Gastroesophageal sphincter (tissue), 3 donors: ENCODE data around the gene MET.

Experiments
- CTCF ChIP-seq, 4 experiments: fragments of 200-600 bp in 2 of 4; fragments of 450-650 bp in 2 of 4; sonication (generic) in 1 of 4; IDR thresholded peaks; one replicate each; pipeline ENCODE4 v1.5.1; 2017 to 2019; ENCODE audit warnings: antibody characterized with exemption in 4 of 4, mild to moderate bottlenecking in 2 of 4, moderate library complexity in 2 of 4
- EP300 ChIP-seq: sonication (generic); formaldehyde crosslinking; IDR thresholded peaks from one replicate; pipeline ENCODE4 v1.6.1; 2017; ENCODE audit warnings: antibody characterized with exemption, mild to moderate bottlenecking

GRCh38 chr7:116802144-116802745 is 130.2 kb downstream of the MET start:
- TF ChIP-seq EP300 (no peak), CTCF (IDR thresholded peaks at IDR 0.05) (no peak)
